K562 (cell line): ENCODE data around the gene LMBR1. TPM values are rescaled to one million over a fixed set of nuclear protein-coding genes. Genes with fewer than 3 reads are reported as not detected.

ENCODE experiments used
- ATAC-seq: fragments of 200-7000 bp; cut with Tn5 transposase; 3 replicates; pipeline ENCODE4 v1.9.1; 2020; ENCODE audit warnings: moderate library complexity
- BruUV-seq: library from RNA; stranded (reverse); fragments of 400-500 nt; replicated peaks from 2 replicates; lab custom pipeline; 2021; lab: Mats Ljungman, UMichigan
- CTCF ChIA-PET: fragments of 300-600 bp; formaldehyde crosslinking; extraction: SDS; loops from one replicate; lab custom pipeline; 2021; ENCODE audit warnings: low intra/inter-chr PET ratio; lab: Yijun Ruan, JAX
- POLR2A ChIA-PET: fragments of 300-600, 350-650 bp; sonication (Branson Sonifier 250); formaldehyde crosslinking; extraction: SDS; loops from one replicate; lab custom pipeline; 2021; ENCODE audit warnings: antibody characterized with exemption, inconsistent platforms; lab: Yijun Ruan, JAX
- DNase-seq, 4 experiments: peaks; one replicate each; pipeline versions ENCODE4 v3.0.0 to v3.0.0-alpha.2; 2011 to 2018; ENCODE audit warnings: low spot score in 3 of 4, mixed read lengths in 3 of 4; ENCODE audit errors: extremely low read depth in 1 of 4
- FAIRE-seq: peaks from 2 replicates; lab custom pipeline; 2011; peaks lifted over from hg19 to GRCh38; lab: Jason Lieb, UNC
- H2AFZ ChIP-seq: 2 replicates; pipeline ENCODE4 v1.6.0; 2011; ENCODE audit warnings: low read depth, low read length, control low read depth, inconsistent platforms
- H3K27ac ChIP-seq: fragments of 200-600 bp; 3 replicates; pipeline ENCODE4 v1.8.0; 2011; ENCODE audit warnings: low read depth, mild to moderate bottlenecking, control low read depth, inconsistent platforms, low read length, moderate library complexity, mixed read lengths; ENCODE audit errors: extremely low read depth
- H3K27me3 ChIP-seq, 2 experiments: fragments of 300-600 bp in 1 of 2; 2 replicates in 1 of 2; 3 replicates in 1 of 2; pipeline versions ENCODE4 v1.6.0 to v1.8.0; 2011; ENCODE audit warnings: inconsistent platforms in 2 of 2, low read length in 2 of 2, mild to moderate bottlenecking in 1 of 2, mixed read lengths in 1 of 2, moderate library complexity in 1 of 2; ENCODE audit not compliant: control insufficient read depth in 2 of 2, insufficient read depth in 2 of 2
- H3K36me3 ChIP-seq: fragments of 300-600 bp; 3 replicates; pipeline ENCODE4 v1.8.0; 2011; ENCODE audit warnings: mild to moderate bottlenecking, low read length, inconsistent platforms; ENCODE audit not compliant: control insufficient read depth, insufficient read depth
- H3K4me1 ChIP-seq, 2 experiments: fragments of 200-600 bp in 1 of 2; replicated peaks in 1 of 2; 2 replicates in 1 of 2; 3 replicates in 1 of 2; pipeline versions ENCODE4 v1.5.1 to v1.8.0; 2011; ENCODE audit warnings: inconsistent platforms in 2 of 2, low read length in 2 of 2, mild to moderate bottlenecking in 1 of 2, mixed read lengths in 1 of 2, moderate library complexity in 1 of 2; ENCODE audit not compliant: control insufficient read depth in 2 of 2, insufficient read depth in 2 of 2
- H3K4me2 ChIP-seq: 2 replicates; pipeline ENCODE4 v1.6.1; 2011; ENCODE audit warnings: low read length, control low read depth, inconsistent platforms, mixed read lengths; ENCODE audit not compliant: insufficient read depth
- H3K4me3 ChIP-seq: fragments of 200-600 bp; sonication (generic), shearing (Covaris generic); 2 replicates; pipeline ENCODE4 v1.5.1; 2016; ENCODE audit warnings: control low read depth, inconsistent platforms
- H3K79me2 ChIP-seq: fragments of 200-600 bp; 3 replicates; pipeline ENCODE4 v1.8.0; 2011; ENCODE audit warnings: low read length, inconsistent platforms; ENCODE audit not compliant: control insufficient read depth, insufficient read depth
- H3K9ac ChIP-seq, 2 experiments: 2 replicates each; pipeline versions ENCODE4 v1.6.0 to v1.6.1; 2011; ENCODE audit warnings: low read depth in 2 of 2, low read length in 2 of 2, control low read depth in 1 of 2, inconsistent platforms in 1 of 2, mild to moderate bottlenecking in 1 of 2, mixed read lengths in 1 of 2; ENCODE audit not compliant: insufficient read depth in 1 of 2
- H3K9me1 ChIP-seq: one replicate; pipeline ENCODE4 v1.6.0; 2011; ENCODE audit warnings: inconsistent platforms, mild to moderate bottlenecking, low read length, moderate library complexity; ENCODE audit not compliant: control insufficient read depth, insufficient read depth
- H3K9me3 ChIP-seq: replicated peaks from 2 replicates; pipeline ENCODE4 v1.5.1; 2011; ENCODE audit warnings: low read depth, low read length, inconsistent platforms; ENCODE audit not compliant: control insufficient read depth, insufficient read depth
- H4K20me1 ChIP-seq: replicated peaks from 2 replicates; pipeline ENCODE4 v1.6.1; 2011; ENCODE audit warnings: low read length, inconsistent platforms, mixed read lengths; ENCODE audit not compliant: control insufficient read depth, insufficient read depth
- EWSR1 ChIP-seq: fragments of 450-650 bp; IDR thresholded peaks from 2 replicates; pipeline ENCODE4 v1.6.1; 2018; ENCODE audit warnings: borderline replicate concordance, mild to moderate bottlenecking, low read depth, moderate library complexity; ENCODE audit not compliant: partially characterized antibody
- RHOXF2B ChIP-seq: fragments of 250-450 bp; sonication (Bioruptor Pico); conservative IDR thresholded peaks from 2 replicates; pipeline ENCODE4 v1.5.1; 2021
- WGBS: fragments of 100-300 bp; shearing (Covaris generic); methylation state at CpG from one replicate; pipeline ENCODE4 v1.1.6; 2016; ENCODE audit warnings: low coverage, mixed read lengths; ENCODE audit not compliant: insufficient coverage; ENCODE audit errors: missing lambda C conversion rate; 5-methylcytosine and 5-hydroxymethylcytosine counted together
- in situ Hi-C: fragments of 300-500 bp; cut with MboI; formaldehyde crosslinking; loops from 4 replicates; pipeline ENCODE4 v1.15.0; 2018; ENCODE audit warnings: inconsistent platforms, mixed read lengths
- intact Hi-C: fragments of 100-400 bp; cut with micrococcal nuclease; formaldehyde crosslinking; loops from 2 replicates; pipeline ENCODE4 v1.14.2; 2022
- polyA plus RNA-seq, 8 experiments: library from polyadenylated mRNA; depleted of rRNA in 4 of 8; stranded (reverse) in 5 of 8; unstranded in 3 of 8; fragments of >200 nt; fragmentation: Nextera tagmentation in 2 of 8; fragmentation: Illumina TruSeq in 1 of 8; extraction: Ambion mirVana in 2 of 8; extraction: Trizol in 1 of 8; gene quantifications; 2 replicates each; pipeline versions ENCODE4 v1.2.1 to v1.2.3, GENCODE V29; 2011 to 2014; ENCODE audit warnings: inconsistent platforms in 1 of 8, missing spikeins in 1 of 8
- total RNA-seq, 7 experiments: library from RNA; depleted of rRNA in 6 of 7; stranded (reverse); fragments of >200 nt in 6 of 7; fragmentation: Illumina TruSeq in 2 of 7; extraction: Trizol in 2 of 7; gene quantifications; 2 replicates each; pipeline versions ENCODE4 v1.2.1 to v1.2.3, GENCODE V29; 2011 to 2021; ENCODE audit warnings: low replicate concordance in 1 of 7
- TF ChIP-seq, protein P1 (sequence below): sonication (generic); formaldehyde crosslinking; IDR thresholded peaks from 2 replicates; pipeline ENCODE4 v1.8.1; 2023; ENCODE audit warnings: mild to moderate bottlenecking, missing genetic modification reagents
- TF ChIP-seq, protein P2 (sequence below): fragments of 450-650 bp; formaldehyde crosslinking; IDR thresholded peaks from 2 replicates; pipeline ENCODE4 v1.4.0; 2020; ENCODE audit warnings: mild to moderate bottlenecking, mixed read lengths
- TF ChIP-seq, protein P3 (sequence below): fragments of 250-450 bp; sonication (Bioruptor Pico); IDR thresholded peaks from 2 replicates; pipeline ENCODE4 v1.8.0; 2022; ENCODE audit warnings: inconsistent platforms

Gene LMBR1
- total and polyA plus RNA-seq, 9 of the 15 experiments (the other 6 are each of a cell fraction or from before 2014, with no cell fraction given): 7.7 to 90.0 (median 59.9) TPM

DNA sequence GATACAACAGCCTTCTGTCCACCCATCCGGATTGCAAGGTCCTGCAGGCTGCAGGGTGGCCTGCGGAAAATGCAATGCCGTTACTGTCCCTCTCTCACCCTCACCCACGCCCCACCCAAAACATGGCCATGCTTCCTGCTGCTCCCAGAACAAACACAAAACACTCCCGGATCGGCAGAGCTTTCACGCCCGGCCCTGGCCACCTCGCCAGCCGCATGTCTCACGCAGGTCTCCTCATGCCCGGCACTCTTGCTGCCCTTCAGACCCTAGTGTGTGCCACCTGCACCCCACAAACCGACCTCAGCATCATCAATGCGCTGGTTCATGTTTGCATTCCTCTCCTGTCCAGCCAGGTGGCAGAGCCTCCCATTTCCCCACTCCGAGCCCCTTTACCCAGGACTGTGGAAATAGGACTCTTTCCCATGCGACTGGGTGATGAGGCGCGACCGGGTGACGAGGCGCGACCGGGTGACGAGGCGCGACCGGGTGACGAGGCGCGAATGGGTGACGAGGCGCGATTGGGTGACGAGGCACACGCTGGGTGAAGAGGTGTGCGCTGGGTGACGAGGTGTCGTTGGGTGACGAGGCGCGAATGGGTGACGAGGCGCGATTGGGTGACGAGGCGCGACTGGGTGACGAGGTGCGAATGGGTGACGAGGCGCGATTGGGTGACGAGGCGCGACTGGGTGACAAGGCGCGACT lies 47.6 kb upstream of the LMBR1 start:
- H3K9ac ChIP-seq: no peak overlapping the region
- FAIRE-seq: no peak
- peaks cover 10% of the 10 kb centered on the region for H3K9me3 ChIP-seq
- ChIA-PET CTCF (no interaction called here), POLR2A (no interaction called here)
- no peak overlapping the region for H2AFZ ChIP-seq
- no peaks in the 10 kb centered on the region for H3K36me3 ChIP-seq
- TF ChIP-seq RHOXF2B (CRISPR knock-in tag) (no peak), EWSR1 (no peak)
- TF ChIP-seq, protein P1, sequence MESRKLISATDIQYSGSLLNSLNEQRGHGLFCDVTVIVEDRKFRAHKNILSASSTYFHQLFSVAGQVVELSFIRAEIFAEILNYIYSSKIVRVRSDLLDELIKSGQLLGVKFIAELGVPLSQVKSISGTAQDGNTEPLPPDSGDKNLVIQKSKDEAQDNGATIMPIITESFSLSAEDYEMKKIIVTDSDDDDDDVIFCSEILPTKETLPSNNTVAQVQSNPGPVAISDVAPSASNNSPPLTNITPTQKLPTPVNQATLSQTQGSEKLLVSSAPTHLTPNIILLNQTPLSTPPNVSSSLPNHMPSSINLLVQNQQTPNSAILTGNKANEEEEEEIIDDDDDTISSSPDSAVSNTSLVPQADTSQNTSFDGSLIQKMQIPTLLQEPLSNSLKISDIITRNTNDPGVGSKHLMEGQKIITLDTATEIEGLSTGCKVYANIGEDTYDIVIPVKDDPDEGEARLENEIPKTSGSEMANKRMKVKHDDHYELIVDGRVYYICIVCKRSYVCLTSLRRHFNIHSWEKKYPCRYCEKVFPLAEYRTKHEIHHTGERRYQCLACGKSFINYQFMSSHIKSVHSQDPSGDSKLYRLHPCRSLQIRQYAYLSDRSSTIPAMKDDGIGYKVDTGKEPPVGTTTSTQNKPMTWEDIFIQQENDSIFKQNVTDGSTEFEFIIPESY (CRISPR knock-in tag): peak; percentile 91
- TF ChIP-seq, protein P2, sequence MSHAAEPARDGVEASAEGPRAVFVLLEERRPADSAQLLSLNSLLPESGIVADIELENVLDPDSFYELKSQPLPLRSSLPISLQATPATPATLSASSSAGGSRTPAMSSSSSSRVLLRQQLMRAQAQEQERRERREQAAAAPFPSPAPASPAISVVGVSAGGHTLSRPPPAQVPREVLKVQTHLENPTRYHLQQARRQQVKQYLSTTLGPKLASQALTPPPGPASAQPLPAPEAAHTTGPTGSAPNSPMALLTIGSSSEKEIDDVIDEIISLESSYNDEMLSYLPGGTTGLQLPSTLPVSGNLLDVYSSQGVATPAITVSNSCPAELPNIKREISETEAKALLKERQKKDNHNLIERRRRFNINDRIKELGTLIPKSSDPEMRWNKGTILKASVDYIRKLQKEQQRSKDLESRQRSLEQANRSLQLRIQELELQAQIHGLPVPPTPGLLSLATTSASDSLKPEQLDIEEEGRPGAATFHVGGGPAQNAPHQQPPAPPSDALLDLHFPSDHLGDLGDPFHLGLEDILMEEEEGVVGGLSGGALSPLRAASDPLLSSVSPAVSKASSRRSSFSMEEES (CRISPR knock-in tag): no peak
- TF ChIP-seq, protein P3, sequence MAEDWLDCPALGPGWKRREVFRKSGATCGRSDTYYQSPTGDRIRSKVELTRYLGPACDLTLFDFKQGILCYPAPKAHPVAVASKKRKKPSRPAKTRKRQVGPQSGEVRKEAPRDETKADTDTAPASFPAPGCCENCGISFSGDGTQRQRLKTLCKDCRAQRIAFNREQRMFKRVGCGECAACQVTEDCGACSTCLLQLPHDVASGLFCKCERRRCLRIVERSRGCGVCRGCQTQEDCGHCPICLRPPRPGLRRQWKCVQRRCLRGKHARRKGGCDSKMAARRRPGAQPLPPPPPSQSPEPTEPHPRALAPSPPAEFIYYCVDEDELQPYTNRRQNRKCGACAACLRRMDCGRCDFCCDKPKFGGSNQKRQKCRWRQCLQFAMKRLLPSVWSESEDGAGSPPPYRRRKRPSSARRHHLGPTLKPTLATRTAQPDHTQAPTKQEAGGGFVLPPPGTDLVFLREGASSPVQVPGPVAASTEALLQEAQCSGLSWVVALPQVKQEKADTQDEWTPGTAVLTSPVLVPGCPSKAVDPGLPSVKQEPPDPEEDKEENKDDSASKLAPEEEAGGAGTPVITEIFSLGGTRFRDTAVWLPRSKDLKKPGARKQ (CRISPR knock-in tag): no peak
- TF ChIP-seq, all 486 proteins: peak for 1
- H3K79me2 ChIP-seq: no peaks in the 10 kb centered on the region
- BruUV-seq: no TSS peak
- H3K4me2 ChIP-seq: no peak overlapping the region
- H3K27ac ChIP-seq: no peak overlapping the region
- in situ Hi-C loops (no loop called here), intact Hi-C loops (no loop called here)
- no peak overlapping the region for H3K4me3 ChIP-seq
- ATAC-seq: no peak
- no peaks in the 10 kb centered on the region for H4K20me1 ChIP-seq
- WGBS: 59% methylated on average over 17 of the region's 57 CpGs
- no peaks in the 10 kb centered on the region for H3K9me1 ChIP-seq
- H3K4me1 ChIP-seq: peaks cover 0 to 27% of the 10 kb centered on the region in 2 experiments; a peak in 3 of 5 replicates
- peaks cover 25 to 35% of the 10 kb centered on the region in 2 experiments for H3K27me3 ChIP-seq
- DNase-seq: no peak
